Calu3 (cell line): ENCODE measurements around the gene ACACB. TPM values are rescaled to one million over a fixed set of nuclear protein-coding genes. Genes with fewer than 3 reads are reported as not detected.

Experiments
- BruUV-seq: library from RNA; stranded (reverse); fragments of 400-500 nt; replicated peaks from 2 replicates; lab custom pipeline; 2021; lab: Mats Ljungman, UMichigan
- CTCF ChIA-PET: fragments of 300-600 bp; sonication (Branson Sonifier 250); formaldehyde crosslinking; loops from one replicate; lab custom pipeline; 2022; ENCODE audit warnings: antibody characterized with exemption; lab: Charles Lee
- DNase-seq: peaks from one replicate; pipeline ENCODE4 v3.0.0; 2022
- H3K27ac Mint-ChIP-seq: one replicate; pipeline ENCODE4 v1.8.0; 2022; ENCODE audit warnings: mixed read lengths; ENCODE audit not compliant: unreplicated experiment
- H3K27me3 Mint-ChIP-seq: one replicate; pipeline ENCODE4 v1.8.0; 2022; ENCODE audit warnings: mixed read lengths; ENCODE audit not compliant: unreplicated experiment
- H3K36me3 Mint-ChIP-seq: one replicate; pipeline ENCODE4 v1.8.0; 2022; ENCODE audit warnings: mild to moderate bottlenecking, moderate library complexity, mixed read lengths; ENCODE audit not compliant: insufficient read depth, unreplicated experiment
- H3K4me1 Mint-ChIP-seq: one replicate; pipeline ENCODE4 v1.8.0; 2022; ENCODE audit warnings: mild to moderate bottlenecking, low read depth, mixed read lengths; ENCODE audit not compliant: unreplicated experiment
- H3K4me3 Mint-ChIP-seq: one replicate; pipeline ENCODE4 v1.8.0; 2022; ENCODE audit warnings: mild to moderate bottlenecking, low read depth, moderate library complexity, mixed read lengths; ENCODE audit not compliant: unreplicated experiment
- H3K9me3 Mint-ChIP-seq: one replicate; pipeline ENCODE4 v1.8.0; 2022; ENCODE audit warnings: low read depth, mixed read lengths; ENCODE audit not compliant: unreplicated experiment
- intact Hi-C: fragments of 100-400 bp; cut with micrococcal nuclease; formaldehyde crosslinking; loops from one replicate; pipeline ENCODE4 v1.10.0; 2022; ENCODE audit not compliant: unreplicated experiment
- total RNA-seq: library from RNA; stranded (reverse); gene quantifications from 2 replicates; pipeline ENCODE4 v1.2.3, GENCODE V29; 2022
- TF ChIP-seq, protein P1 (sequence below): fragments of 200-600 bp; IDR thresholded peaks from one replicate; pipeline ENCODE4 v1.8.0; 2022; ENCODE audit warnings: antibody characterized with exemption; ENCODE audit not compliant: unreplicated experiment

Gene ACACB
- total RNA-seq, 1 experiment from 2014 or later = 6.2 TPM

DNA sequence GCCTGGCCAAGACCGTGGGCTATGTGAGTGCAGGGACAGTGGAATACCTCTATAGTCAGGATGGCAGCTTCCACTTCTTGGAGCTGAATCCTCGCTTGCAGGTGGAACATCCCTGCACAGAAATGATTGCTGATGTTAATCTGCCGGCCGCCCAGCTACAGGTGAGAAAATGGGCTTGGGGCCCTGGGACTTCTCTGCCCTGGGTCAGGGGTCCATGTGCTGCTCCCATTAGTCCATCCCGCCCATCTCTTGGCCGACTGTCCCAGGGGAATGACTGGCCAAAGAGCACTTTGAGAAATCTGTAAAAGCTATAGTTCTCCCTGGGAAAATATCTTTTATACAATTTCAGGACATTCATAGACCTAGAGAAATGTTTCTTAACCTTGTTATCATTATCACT lies 63.5 kb downstream of the ACACB start:
- BruUV-seq = no TSS peak
- intact Hi-C loops = no loop called here

DNA sequence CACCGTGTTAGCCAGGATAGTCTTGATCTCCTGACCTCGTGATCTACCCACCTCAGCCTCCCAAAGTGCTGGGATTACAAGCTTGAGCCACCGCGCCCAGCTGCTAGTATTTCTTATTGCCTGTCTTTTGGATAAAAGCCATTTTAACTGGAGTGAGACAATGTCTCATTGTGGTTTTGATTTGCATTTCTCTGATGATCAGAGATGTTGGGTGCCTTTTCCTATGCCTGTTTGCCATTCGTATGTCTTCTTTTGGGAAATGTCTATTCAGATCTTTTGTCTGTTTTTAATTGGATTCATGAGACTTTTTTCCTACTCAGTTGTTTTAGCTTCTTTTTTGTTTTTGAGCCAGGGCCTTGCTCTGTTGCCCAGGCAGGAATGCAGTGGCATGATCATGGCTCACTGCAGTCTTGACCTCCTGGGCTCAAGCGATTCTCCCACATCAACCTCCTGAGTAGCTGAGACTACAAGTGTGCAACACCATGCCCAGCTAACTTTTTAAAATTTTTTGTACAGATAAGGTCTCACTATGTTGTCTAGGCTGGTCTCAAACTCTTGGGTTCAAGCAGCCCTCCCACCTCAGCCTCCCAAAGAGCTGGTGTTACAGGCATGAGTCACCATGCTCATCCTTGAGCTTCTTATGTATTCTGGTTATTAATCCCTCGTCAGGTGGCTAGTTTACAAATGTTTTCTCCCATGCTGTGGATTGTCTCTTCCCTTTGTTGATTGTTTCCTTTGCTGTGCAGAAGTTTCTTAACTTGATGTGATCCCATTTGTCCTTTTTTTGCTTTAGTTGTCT lies 65.9 kb downstream of the ACACB start:
- no TSS peak for BruUV-seq
- TF ChIP-seq, protein P1, sequence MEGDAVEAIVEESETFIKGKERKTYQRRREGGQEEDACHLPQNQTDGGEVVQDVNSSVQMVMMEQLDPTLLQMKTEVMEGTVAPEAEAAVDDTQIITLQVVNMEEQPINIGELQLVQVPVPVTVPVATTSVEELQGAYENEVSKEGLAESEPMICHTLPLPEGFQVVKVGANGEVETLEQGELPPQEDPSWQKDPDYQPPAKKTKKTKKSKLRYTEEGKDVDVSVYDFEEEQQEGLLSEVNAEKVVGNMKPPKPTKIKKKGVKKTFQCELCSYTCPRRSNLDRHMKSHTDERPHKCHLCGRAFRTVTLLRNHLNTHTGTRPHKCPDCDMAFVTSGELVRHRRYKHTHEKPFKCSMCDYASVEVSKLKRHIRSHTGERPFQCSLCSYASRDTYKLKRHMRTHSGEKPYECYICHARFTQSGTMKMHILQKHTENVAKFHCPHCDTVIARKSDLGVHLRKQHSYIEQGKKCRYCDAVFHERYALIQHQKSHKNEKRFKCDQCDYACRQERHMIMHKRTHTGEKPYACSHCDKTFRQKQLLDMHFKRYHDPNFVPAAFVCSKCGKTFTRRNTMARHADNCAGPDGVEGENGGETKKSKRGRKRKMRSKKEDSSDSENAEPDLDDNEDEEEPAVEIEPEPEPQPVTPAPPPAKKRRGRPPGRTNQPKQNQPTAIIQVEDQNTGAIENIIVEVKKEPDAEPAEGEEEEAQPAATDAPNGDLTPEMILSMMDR = no peak
- intact Hi-C loops = no loop called here
- Mint-ChIP-seq H3K4me3 (no peak overlapping the region), H3K36me3 (no peaks in the 10 kb centered on the region), H3K27me3 (no peaks in the 10 kb centered on the region), H3K4me1 (no peaks in the 10 kb centered on the region), H3K27ac (no peak overlapping the region), H3K9me3 (no peaks in the 10 kb centered on the region)
- CTCF ChIA-PET = interaction anchor here (0.6 kb wide), 2 partner anchors 13 to 27 kb away, joined by 3 to 4 read pairs; no protein-coding TSS in a partner anchor
- no peak for DNase-seq

More for the DNA sequence above, 63.5 kb downstream of the ACACB start:
- no peak overlapping the region for H3K4me3 Mint-ChIP-seq
- DNase-seq = no peak
- no peak overlapping the region for H3K27ac Mint-ChIP-seq
- CTCF ChIA-PET = no interaction called here
- TF ChIP-seq, protein P1 = no peak
- no peaks in the 10 kb centered on the region for H3K27me3 Mint-ChIP-seq
- no peaks in the 10 kb centered on the region for H3K36me3 Mint-ChIP-seq
- H3K9me3 Mint-ChIP-seq = no peaks in the 10 kb centered on the region
- H3K4me1 Mint-ChIP-seq = no peaks in the 10 kb centered on the region

DNA sequence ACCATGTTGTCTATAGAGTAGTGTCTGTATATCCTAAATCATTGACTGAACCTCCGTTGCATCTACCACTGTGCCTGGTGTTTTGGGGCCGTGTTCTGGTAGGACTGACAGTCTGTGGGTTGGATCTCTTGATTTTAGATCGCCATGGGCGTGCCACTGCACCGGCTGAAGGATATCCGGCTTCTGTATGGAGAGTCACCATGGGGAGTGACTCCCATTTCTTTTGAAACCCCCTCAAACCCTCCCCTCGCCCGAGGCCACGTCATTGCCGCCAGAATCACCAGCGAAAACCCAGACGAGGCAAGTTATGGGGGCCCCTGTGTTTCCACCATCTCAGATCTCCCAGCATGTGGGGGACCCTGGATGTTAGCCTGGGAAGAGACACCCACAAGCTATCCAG lies 69.1 kb downstream of the ACACB start:
- Mint-ChIP-seq H3K4me3 (no peak overlapping the region), H3K36me3 (no peaks in the 10 kb centered on the region), H3K4me1 (no peaks in the 10 kb centered on the region), H3K27me3 (no peaks in the 10 kb centered on the region), H3K27ac (no peak overlapping the region), H3K9me3 (no peaks in the 10 kb centered on the region)
- no TSS peak for BruUV-seq
- intact Hi-C loops = no loop called here
- no peak for DNase-seq
- CTCF ChIA-PET = no interaction called here
- TF ChIP-seq, protein P1 = no peak

DNA sequence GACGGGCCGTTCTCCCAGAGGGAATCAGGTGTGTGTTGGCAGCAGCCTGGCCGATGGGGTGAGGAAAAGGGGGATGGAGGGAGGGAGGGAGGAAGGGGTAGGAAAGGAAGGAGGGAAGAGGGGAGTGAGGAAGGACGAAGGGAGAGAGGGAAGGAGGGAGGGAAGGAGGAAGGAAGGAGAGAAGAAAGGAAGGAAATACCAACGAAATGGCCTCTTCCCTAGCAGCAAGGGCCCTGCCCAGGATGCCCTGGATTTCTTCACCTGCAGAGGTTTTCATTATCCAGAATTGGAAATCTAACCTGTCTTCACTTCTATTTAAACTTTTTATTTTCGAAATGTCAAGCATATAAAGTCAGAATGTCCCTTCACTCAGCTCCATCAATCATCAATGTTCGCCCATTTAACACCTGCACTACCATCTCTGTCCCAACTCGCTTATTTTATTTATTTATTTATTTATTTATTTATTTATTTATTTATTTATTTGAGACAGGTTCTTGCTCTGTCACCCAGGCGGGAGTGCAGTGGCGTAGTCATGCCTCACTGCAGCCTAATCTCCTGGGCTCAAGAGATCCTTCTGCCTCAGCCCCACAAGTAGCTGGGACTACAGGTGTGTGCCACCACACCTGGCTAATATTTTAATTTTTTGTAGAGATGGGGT lies 70.7 kb downstream of the ACACB start:
- H3K4me1 Mint-ChIP-seq = no peaks in the 10 kb centered on the region
- TF ChIP-seq, protein P1 = no peak
- H3K27me3 Mint-ChIP-seq = no peaks in the 10 kb centered on the region
- H3K36me3 Mint-ChIP-seq = no peaks in the 10 kb centered on the region
- CTCF ChIA-PET = no interaction called here
- no peak overlapping the region for H3K27ac Mint-ChIP-seq
- intact Hi-C loops = no loop called here
- no peak overlapping the region for H3K4me3 Mint-ChIP-seq
- no peaks in the 10 kb centered on the region for H3K9me3 Mint-ChIP-seq
- BruUV-seq = no TSS peak
- DNase-seq = no peak
